KMS-11 (cell line): ENCODE measurements around the gene CLC.
"Not testable (repeated sequence)": the region's sequence is repeated elsewhere in the genome, so short reads cannot be mapped to it uniquely, and the experiment has no call there.

Experiments
- H2AFZ ChIP-seq: fragments of 200-600 bp; sonication (generic); 2 replicates; pipeline ENCODE4 v1.6.1; 2016; ENCODE audit warnings: antibody characterized with exemption, mixed run types, low read depth
- H3K27ac ChIP-seq: fragments of 200-600 bp; sonication (generic); 2 replicates; pipeline ENCODE4 v1.6.1; 2016; ENCODE audit warnings: mild to moderate bottlenecking, mixed run types
- H3K27me3 ChIP-seq: fragments of 200-600 bp; sonication (generic); 2 replicates; pipeline ENCODE4 v1.6.1; 2017; ENCODE audit warnings: mild to moderate bottlenecking, low read depth, mixed run types, moderate library complexity; ENCODE audit not compliant: insufficient read depth
- H3K36me3 ChIP-seq: fragments of 200-600 bp; sonication (generic); 2 replicates; pipeline ENCODE4 v1.6.1; 2017; ENCODE audit warnings: mild to moderate bottlenecking, mixed run types; ENCODE audit not compliant: insufficient read depth
- H3K4me1 ChIP-seq: fragments of 200-600 bp; sonication (generic); 2 replicates; pipeline ENCODE4 v1.6.1; 2016; ENCODE audit warnings: mild to moderate bottlenecking, low read depth, mixed run types; ENCODE audit not compliant: poor library complexity, severe bottlenecking
- H3K4me2 ChIP-seq: fragments of 200-600 bp; sonication (generic); 2 replicates; pipeline ENCODE4 v1.7.0; 2016; ENCODE audit warnings: mild to moderate bottlenecking, mixed run types
- H3K4me3 ChIP-seq: fragments of 200-600 bp; sonication (generic); IDR thresholded peaks from 2 replicates; pipeline ENCODE4 v1.6.1; 2017; ENCODE audit warnings: low read depth, low read length, mixed read lengths; ENCODE audit not compliant: insufficient read depth
- H3K79me2 ChIP-seq: fragments of 200-600 bp; sonication (generic); 2 replicates; pipeline ENCODE4 v1.6.1; 2016; ENCODE audit warnings: low read depth, mixed run types; ENCODE audit not compliant: insufficient read depth
- H3K9ac ChIP-seq: fragments of 200-600 bp; sonication (generic); 2 replicates; pipeline ENCODE4 v1.6.1; 2016; ENCODE audit warnings: mild to moderate bottlenecking, mixed run types
- H4K20me1 ChIP-seq: fragments of 200-600 bp; sonication (generic); 2 replicates; pipeline ENCODE4 v1.6.1; 2016; ENCODE audit warnings: mild to moderate bottlenecking, mixed run types; ENCODE audit not compliant: insufficient read depth
- CTCF ChIP-seq: fragments of 200-600 bp; sonication (generic); conservative IDR thresholded peaks from 2 replicates; pipeline ENCODE4 v1.6.1; 2017; ENCODE audit warnings: low read depth, mild to moderate bottlenecking, antibody characterized with exemption, low read length, moderate library complexity, mixed read lengths

The CLC gene

GRCh38 chr19:39696387-39696786, 41.4 kb downstream of the CLC start:
- TF ChIP-seq CTCF, result no peak
- Histone ChIP-seq H3K4me3 (no peak overlapping the region), H3K36me3 (no peaks in the 10 kb centered on the region), H3K27me3 (no peaks in the 10 kb centered on the region), H3K27ac (no peak overlapping the region), H2AFZ (no peak overlapping the region), H4K20me1 (no peaks in the 10 kb centered on the region), H3K9ac (no peak overlapping the region), H3K79me2 (no peaks in the 10 kb centered on the region), H3K4me1 (peaks cover 22% of the 10 kb centered on the region), H3K4me2 (no peak overlapping the region)

- H3K27ac ChIP-seq, result no peak overlapping the region
- H3K27me3 ChIP-seq, result no peaks in the 10 kb centered on the region
- H3K4me1 ChIP-seq, result peaks cover 22% of the 10 kb centered on the region
Measured at GRCh38 chr19:39695759-39696158, 42.1 kb downstream of the CLC start.

GRCh38 chr19:39692822-39693221, 45.0 kb downstream of the CLC start:
- Histone ChIP-seq H4K20me1 (no peaks in the 10 kb centered on the region), H3K4me1 (peaks cover 22% of the 10 kb centered on the region), H3K27me3 (no peaks in the 10 kb centered on the region), H3K79me2 (no peaks in the 10 kb centered on the region), H3K4me3 (no peak overlapping the region), H3K4me2 (no peak overlapping the region), H2AFZ (no peak overlapping the region), H3K27ac (no peak overlapping the region), H3K36me3 (no peaks in the 10 kb centered on the region), H3K9ac (no peak overlapping the region)
- no peak for TF ChIP-seq CTCF

More at GRCh38 chr19:39695759-39696158, 42.1 kb downstream of the CLC start:
- H3K9ac ChIP-seq, result no peak overlapping the region
- no peak overlapping the region for H3K4me3 ChIP-seq
- H4K20me1 ChIP-seq, result no peaks in the 10 kb centered on the region
- no peaks in the 10 kb centered on the region for H3K79me2 ChIP-seq
- no peaks in the 10 kb centered on the region for H3K36me3 ChIP-seq
- TF ChIP-seq CTCF, result no peak
- no peak overlapping the region for H2AFZ ChIP-seq
- no peak overlapping the region for H3K4me2 ChIP-seq

GRCh38 chr19:39692166-39692565, 45.7 kb downstream of the CLC start:
- Histone ChIP-seq H3K4me2 (no peak overlapping the region), H2AFZ (no peak overlapping the region), H3K36me3 (no peaks in the 10 kb centered on the region), H3K9ac (no peak overlapping the region), H3K4me3 (no peak overlapping the region), H3K27ac (no peak overlapping the region), H3K4me1 (peaks cover 22% of the 10 kb centered on the region), H3K27me3 (no peaks in the 10 kb centered on the region), H4K20me1 (no peaks in the 10 kb centered on the region), H3K79me2 (no peaks in the 10 kb centered on the region)
- no peak for TF ChIP-seq CTCF

GRCh38 chr19:39688637-39689036, 49.2 kb downstream of the CLC start:
- not testable (repeated sequence) for H3K27ac ChIP-seq, H3K4me2 ChIP-seq, H3K4me3 ChIP-seq, H3K9ac ChIP-seq, H3K36me3 ChIP-seq, H2AFZ ChIP-seq, H3K27me3 ChIP-seq, H3K79me2 ChIP-seq, H4K20me1 ChIP-seq
- peaks cover 19% of the 10 kb centered on the region for H3K4me1 ChIP-seq
